Omental fat pad (tissue), 4 donors: ENCODE results near the gene TPM3. TPM values are rescaled to one million over a fixed set of nuclear protein-coding genes. Genes with fewer than 3 reads are reported as not detected.

Source experiments
- ATAC-seq: fragments of 150-250 bp; one replicate; pipeline ENCODE4 v1.9.1; 2016; ENCODE audit warnings: mild to moderate bottlenecking, moderate library complexity; ENCODE audit not compliant: low FRiP score
- DNase-seq: peaks from one replicate; pipeline ENCODE4 v3.0.0-alpha.2; 2019; ENCODE audit warnings: low spot score
- CTCF ChIP-seq, 3 donors: fragments of 450-650 bp; IDR thresholded peaks; one replicate each; pipeline ENCODE4 v1.5.1; 2016 to 2017; ENCODE audit warnings: antibody characterized with exemption in 3 of 3, mild to moderate bottlenecking in 3 of 3, moderate library complexity in 2 of 3
- small RNA-seq: library from RNA; depleted of rRNA; stranded (forward); fragments of <200 nt; gene quantifications from one replicate; pipeline ENCODE3, GENCODE V24; 2016
- total RNA-seq, 4 donors: library from RNA; depleted of rRNA; stranded (reverse); fragments of >200 nt; gene quantifications; one replicate each; pipeline ENCODE4 v1.1.0, GENCODE V29; 2016

TPM3 gene
- total RNA-seq, 4 donors from 2014 or later: 285 to 611 (median 352) TPM

GRCh38 chr1:154117642-154118041 lies 74.3 kb downstream of the TPM3 start:
- TF ChIP-seq CTCF (IDR thresholded peaks at IDR 0.05): no peak
- ATAC-seq (no peak), DNase-seq (no peak)

GRCh38 chr1:154115180-154115579 lies 76.7 kb downstream of the TPM3 start:
- DNase-seq (no peak), ATAC-seq (no peak)
- TF ChIP-seq CTCF (IDR thresholded peaks at IDR 0.05): no peak

Small RNA genes lying within 50 kb of the gene (small RNA-seq; reads per million reads assigned to genes)
- gene MIR190B: 1.2 reads per million

Other genes with a start within 250 kb of the TPM3 start
- gene DENND4B, start 245.4 kb downstream of the TPM3 start, total RNA-seq: 10 to 100 TPM; 21.8 to 75.0 (median 50.3) TPM
- 10 to 100 TPM; 11.9 to 17.7 (median 16.3) TPM for gene CRTC2, start 233.5 kb downstream of the TPM3 start, total RNA-seq
- 100 to 1,000 TPM in 3 of 4 donors, 10 to 100 TPM in 1; 80.5 to 125 (median 116) TPM for gene SLC39A1, start 228.6 kb downstream of the TPM3 start, total RNA-seq
- gene CREB3L4, start 224.2 kb downstream of the TPM3 start, total RNA-seq: 10 to 100 TPM in 1 of 4 donors, 1 to 10 TPM in 3; 6.1 to 19.1 (median 8.5) TPM
- gene JTB, start 214.4 kb downstream of the TPM3 start, total RNA-seq: 100 to 1,000 TPM; 190 to 258 (median 208) TPM
- 10 to 100 TPM; 62.7 to 87.5 (median 78.3) TPM for gene RAB13, start 205.8 kb downstream of the TPM3 start, total RNA-seq
- gene RPS27, start 201.3 kb downstream of the TPM3 start, total RNA-seq: 1,000 to 10,000 TPM; 1,559 to 2,240 (median 2,115) TPM
- under 1 TPM in 3 of 4 donors, not detected in 1; 0.06 to 0.12 (median 0.09) TPM for gene NUP210L, start 37.0 kb downstream of the TPM3 start, total RNA-seq
- gene CFAP141, start 14.2 kb upstream of the TPM3 start, total RNA-seq: not detected
- gene UBAP2L, start 28.9 kb upstream of the TPM3 start, total RNA-seq: 10 to 100 TPM; 51.9 to 92.1 (median 73.6) TPM
- gene HAX1, start 80.5 kb upstream of the TPM3 start, total RNA-seq: 100 to 1,000 TPM in 3 of 4 donors, 10 to 100 TPM in 1; 64.4 to 114 (median 103) TPM
- gene AQP10, start 129.0 kb upstream of the TPM3 start, total RNA-seq: under 1 TPM in 2 of 4 donors, not detected in 2; 0.25 to 0.37 TPM
- 10 to 100 TPM; 41.6 to 78.3 (median 51.0) TPM for gene ATP8B2, start 133.4 kb upstream of the TPM3 start, total RNA-seq
- 10 to 100 TPM; 41.1 to 98.1 (median 62.5) TPM for gene IL6R, start 213.2 kb upstream of the TPM3 start, total RNA-seq